HG02970 (cell line): ENCODE data around the gene CUX1.
"Not testable (repeated sequence)": the region's sequence is repeated elsewhere in the genome, so short reads cannot be mapped to it uniquely, and the experiment has no call there.

ENCODE experiments used
- ATAC-seq: cut with Tn5 transposase; IDR thresholded peaks from one replicate; pipeline ENCODE4 v1.9.1; 2021; ENCODE audit warnings: mild to moderate bottlenecking, moderate library complexity, moderate number of reproducible peaks; ENCODE audit not compliant: unreplicated experiment, low FRiP score

CUX1 gene

DNA sequence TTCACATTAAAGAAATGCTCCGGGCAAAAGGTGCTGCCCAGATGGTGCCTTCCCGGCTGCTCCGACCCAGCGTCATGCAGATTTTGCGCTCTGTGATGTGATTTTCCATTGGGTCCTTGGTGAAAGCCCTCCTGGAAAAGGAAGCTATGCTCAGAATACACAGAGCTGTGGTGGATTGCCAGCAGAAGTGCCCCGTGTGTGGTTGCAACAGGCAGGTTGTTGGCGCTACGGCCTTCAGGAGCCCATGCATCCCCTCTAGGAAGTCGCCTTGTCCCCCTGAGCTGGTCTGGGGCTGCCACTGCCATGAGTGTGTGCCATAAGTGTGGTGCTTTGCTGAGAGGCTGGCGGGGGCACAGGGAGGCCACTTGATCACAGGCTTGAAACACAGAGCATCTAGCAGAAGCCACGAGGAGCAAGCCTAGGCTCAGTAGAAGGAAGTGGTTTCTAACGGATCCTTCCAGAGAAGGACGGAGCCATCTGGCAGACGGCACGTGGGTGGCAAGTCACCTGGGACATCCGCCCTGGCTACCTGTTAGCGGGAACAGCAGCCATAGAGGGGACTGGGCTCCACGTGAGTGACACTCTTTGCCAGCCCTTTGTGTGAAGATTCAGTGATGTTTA is 210.9 kb downstream of the CUX1 start:
- no peak for ATAC-seq

DNA sequence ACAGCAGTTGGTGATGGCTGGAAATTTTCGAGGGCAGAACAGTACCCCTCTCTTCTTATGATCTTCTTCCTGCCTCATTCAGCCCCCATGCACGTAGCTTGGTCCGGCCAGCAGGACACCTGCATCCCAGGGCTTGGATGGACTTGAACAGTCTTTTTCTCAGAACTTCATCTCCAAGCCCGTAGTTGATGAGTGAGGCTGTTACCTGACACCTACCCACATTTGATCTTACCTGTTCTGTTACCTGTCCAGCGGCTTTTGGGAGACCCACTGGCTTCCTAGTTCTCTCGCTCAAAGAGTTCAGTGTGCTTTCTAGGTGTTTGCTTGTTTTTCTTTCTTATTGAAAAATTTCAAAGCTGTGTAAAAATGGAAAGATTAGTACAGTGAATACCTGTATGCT is 212.2 kb downstream of the CUX1 start:
- ATAC-seq = no peak

DNA sequence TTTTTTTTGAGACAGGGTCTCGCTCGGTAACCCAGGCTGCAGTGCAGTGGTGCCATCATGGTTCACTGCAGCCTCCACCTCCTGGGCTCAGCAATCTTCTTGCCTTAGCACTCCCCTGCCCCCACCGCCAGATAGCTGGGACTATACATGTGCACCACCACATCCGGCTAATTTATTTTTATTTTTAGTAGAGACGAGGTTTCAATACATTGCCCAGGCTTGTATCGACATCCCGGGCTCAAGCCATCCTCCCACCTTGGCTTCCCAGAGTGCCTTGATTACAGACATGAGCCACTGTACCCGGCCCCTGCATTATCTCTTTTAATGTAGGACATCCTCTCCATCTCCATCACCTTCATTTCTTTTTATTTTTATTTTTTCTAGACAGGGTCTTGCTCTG is 213.3 kb downstream of the CUX1 start:
- no peak for ATAC-seq

DNA sequence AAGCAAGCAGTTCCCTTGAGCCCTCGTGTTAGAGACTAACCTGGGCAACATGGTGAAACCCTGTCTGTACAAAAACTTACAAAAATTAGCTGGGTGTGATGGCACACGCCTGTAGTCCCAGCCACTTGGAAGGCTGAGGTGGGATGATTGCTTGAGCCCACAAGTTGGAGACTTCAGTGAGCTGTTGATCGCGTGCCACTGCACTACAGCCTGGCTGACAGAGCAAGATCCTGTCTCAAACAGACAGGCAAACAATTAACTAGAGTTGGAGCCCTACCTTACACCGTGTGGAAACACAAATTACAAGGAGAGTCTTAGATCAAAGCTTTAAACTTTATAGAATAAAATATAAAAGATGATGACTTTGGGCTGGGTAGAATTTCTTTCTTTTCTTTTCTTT is 219.5 kb downstream of the CUX1 start:
- ATAC-seq = no peak

DNA sequence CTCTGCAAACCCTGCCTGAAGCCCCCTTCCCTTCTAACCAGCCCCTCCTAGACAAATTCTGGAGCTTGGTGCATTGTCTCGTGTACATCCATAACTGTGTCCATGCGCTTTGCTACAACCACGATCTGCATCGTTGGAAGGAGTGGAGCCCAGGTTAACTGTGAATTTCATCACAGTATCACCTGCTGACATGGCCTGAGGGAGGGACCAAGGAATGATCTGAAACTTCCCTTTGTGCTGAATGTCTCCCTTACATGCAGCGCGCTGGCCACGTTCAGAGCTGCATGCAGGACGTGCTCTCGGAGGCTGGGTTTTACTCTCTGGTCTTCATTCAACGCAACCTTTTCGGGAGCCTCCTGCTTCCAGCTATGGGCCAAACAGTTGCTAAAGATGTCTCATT is 222.3 kb downstream of the CUX1 start:
- no peak for ATAC-seq

DNA sequence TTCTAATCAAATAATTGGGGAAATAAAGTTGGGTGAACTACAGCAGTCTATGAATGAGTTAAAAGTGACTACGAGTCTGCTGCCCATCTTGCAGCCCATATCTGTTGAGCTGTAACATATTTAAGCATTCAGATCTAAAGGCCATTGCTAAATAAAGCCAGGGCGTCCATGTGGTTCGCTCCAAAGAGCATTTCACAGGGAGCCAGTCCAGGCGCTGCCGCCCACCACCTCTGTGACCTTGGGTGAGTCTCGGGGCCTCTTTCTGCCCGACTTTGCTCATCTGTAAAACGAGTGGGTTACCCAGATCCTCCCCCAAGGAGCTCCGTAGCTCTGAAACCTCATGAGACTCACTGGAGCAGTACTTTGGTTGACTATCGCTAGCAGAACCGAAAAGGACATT is 223.1 kb downstream of the CUX1 start:
- no peak for ATAC-seq

DNA sequence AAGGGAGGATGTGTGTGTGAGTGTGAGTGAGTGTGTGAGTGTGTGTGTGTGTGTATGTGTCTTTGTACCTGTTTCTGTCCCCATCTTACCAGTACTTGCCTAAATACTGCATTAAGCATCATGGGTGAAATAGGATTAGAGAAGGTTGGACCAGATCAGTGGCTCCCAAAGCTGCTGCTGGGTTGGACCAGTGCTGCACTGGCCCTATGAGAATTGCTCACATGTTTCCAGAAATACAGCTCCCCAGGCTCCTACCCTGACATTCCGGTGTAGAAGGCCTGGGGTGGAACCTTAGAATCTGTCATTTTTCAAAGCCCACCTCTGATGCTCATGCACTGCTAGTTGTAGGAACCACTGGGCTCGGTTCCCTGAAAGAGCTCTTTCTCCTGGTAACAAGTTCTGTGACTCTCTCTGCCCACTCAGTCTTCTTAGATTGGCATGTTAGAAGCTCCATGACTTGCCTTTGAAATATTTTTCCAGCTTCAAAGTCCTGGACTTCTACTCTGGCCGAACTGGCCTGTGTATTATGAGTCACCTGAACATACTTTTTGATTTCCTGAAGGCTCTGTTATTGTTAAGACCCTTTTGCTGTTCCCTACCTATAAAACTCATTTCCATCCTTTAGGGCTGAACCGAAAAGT is 224.7 kb downstream of the CUX1 start:
- ATAC-seq = no peak

DNA sequence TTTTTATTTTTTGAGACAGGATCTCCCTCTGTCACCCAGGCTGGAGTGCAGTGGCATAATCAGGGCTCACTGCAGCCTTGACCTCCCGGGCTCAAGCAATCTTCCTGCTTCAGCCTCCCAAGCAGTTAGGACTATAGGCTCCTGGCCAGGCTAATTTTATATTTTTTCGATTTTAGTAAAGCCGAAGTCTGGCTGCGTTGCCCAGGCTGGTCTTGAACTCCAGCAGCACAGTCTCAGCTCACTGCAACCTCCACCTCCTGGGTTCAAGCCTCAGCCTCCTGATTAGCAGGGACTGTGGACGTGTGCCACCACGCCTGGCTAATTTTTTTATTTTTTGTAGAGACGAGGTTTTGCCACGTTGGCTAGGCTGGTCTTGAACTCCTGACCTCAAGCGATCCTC is 225.4 kb downstream of the CUX1 start:
- not testable (repeated sequence) for ATAC-seq

DNA sequence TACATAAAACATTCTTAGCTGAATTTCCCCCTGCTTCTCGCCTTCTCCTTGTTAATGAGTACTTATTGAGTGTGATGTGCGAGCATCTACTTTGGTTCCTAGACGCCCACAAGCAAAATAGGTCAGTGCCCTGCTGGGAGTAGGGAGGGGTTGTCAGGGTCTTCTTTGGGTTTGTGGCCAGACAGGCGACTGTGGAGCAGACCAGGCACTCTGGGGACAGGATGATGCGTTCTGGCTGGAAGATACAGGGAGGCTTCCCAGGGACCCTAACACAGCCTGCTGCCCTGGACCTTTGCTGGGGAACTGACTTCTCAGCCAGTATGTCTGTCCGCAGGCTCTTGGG is 227.2 kb downstream of the CUX1 start:
- ATAC-seq = no peak

DNA sequence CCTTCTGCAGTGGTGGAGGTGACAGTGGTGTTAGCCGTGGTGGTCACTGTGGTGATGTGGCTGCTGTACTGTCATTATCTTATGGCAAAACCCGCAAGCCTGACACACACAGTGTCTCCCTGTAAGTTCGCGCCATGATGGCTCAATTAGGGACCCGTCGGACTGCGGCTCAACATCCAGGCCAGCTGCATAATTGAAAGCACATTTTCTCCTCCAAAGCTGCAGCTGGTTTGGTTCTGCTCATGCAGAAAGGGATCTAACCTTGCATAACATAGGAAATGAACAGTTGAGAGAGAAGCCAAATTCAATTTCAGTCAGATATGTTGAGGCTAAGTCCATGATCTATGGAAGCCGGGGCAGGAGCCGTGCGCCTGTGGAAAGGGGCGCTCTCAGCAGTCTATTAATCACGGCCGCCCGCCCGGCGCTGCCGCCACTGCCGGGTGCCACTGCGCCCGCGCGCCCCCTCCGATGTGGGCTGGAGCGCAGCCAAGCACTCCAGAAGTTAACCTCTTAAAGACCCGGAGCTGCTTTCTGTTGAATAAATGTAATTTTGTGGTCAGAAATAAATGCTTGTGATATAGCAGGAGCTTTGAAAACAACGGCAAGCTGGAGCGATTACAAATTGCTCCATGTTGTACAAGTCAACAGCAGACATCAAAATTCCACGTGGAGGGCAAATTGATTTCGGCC is 227.7 kb downstream of the CUX1 start:
- no peak for ATAC-seq

DNA sequence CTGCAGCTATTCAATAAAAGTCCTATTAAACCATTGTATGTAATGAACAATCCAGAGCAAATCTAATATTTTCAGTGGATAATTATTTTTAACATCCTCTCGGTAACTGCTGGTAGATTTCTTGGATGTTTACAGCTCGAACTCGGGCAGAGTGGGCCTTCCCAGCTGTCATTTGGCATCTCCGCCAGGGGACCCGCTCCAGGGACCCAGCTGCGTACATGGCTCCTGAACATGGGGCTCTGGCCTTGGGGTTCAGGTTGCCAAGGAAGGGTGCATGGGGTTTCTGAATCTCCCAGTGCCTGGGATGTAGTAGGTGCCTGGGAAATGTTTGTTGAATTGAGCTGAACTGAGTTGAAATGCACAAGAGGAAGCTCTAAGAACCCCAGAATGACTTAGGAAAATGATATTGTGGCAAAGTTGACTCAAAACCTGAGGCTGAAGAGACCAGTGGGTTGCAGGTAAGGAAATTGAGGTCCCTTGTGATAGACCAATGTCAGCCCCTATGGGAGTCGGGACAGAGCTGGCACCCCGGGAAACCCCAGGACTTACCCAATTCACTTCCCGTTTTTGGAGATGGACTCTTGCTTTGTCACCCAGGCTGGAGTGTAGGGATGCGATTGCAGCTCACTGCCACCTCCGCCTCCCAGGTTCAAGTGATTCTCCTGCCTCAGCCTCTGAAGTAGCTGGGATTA is 228.4 kb downstream of the CUX1 start:
- no peak for ATAC-seq

DNA sequence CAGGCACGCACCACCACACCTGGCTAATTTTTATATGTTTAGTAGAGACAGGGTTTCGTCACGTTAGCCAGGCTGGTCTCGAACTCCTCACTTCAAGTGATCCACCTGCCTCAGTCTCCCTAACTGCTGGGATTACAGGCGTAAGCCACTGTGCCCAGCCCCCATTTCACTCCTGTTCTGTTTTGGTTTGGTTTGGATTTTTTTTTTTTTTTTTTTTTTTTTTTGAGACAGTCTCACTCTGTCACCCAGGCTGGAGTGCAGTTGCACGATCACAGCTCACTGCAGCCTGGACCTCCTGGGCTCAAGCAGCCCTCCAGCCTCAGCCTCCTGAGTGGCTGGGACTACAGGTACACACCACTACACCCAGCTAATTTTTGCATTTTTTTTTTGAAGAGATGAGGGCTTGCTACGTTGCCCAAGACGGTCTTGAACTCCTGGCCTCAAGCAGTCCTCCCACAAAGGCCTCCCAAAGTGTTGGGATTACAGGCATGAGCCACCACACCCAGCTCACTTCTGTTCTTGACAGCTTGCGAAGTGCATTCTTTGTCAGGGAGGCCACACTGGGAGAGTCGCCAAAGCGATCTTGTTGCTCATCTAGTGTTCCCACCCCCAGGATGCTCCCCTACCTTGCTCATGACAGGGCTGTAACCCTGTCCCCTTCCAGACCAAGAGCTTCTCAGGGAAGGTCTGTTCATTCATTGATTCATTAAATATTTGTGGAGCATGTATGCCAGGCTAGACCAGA is 229.1 kb downstream of the CUX1 start:
- no peak for ATAC-seq

DNA sequence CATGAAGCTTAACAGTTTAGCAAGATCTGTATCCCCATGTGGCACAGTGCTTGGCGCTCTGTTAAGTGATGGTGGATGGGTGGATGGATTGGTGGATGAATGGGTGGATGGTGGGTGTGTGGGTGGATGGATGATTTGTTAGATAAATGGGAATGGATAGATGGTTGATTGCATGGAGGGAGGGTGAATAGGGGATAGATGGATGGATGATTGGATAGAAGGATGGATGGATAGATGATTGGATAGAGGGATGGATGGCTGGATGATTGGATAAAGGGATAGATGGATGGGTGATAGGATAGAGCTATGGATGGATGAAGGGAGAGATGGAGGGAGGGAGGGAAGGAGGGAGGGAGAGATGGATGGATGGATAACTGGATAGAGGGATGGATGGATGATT is 229.7 kb downstream of the CUX1 start:
- ATAC-seq = no peak

DNA sequence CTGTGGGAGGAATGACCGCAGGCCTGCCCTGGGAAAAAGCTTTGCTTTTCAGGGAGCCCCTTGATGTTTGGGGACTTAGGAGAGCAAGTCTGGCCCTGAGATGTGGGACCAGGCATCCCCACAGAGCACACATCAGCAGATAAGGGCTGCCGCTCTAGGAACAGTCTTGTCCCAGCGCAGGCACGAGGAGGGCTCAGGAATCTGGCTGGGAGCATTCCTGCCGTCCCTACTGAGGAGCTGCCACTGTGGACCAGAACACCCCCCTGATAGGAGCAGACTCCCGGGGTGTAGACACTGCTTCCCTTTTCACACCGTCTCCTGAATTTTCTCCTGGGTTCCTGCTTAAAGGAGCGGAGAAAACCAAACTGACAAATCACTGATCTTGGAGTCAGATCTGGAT is 232.3 kb downstream of the CUX1 start:
- ATAC-seq = no peak

DNA sequence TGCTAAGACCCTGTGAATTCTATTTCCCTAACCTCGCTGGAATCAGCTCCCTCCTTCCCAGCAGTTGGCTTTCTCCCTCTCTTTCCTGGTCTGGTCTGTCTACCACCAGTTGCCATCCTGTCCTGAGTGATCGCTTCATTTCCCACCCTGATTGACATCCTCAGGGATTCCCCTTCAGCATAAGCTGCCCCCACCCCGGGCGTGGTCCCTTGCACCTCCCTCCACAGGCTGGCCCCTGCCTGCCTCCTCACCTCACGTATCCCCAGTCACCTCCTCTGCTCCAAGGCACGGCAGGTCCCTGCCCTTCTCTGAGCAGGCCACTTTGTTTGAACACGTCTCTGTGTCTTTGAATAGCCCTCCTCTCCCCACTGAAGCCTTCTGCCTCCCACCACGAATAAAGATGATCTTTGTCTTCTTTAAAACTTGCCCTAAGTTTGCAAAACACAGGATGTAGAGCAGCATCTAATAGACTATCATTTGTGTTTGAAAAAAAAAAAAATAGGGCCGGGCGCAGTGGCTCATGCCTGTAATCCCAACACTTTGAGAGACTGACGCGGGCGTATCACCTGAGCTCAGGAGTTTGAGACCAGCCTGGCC is 233.5 kb downstream of the CUX1 start:
- ATAC-seq = no peak

DNA sequence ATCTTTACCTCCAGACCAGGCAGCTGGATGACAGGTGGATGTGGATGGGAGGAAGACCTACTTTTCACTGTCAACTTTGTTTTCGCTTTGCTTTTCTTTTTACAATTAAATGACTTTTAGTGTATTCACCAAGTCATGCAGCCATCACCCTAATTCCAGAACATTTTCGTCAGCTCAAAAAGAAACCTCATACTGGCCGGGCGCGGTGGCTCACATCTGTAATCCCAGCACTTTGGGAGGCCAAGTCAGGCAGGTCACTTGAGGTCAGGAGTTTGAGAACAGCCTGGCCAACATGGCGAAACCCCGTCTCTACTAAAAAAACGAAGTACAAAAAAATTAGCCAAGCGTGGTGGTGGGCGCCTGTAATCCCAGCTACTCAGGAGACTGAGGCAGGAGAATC is 234.3 kb downstream of the CUX1 start:
- not testable (repeated sequence) for ATAC-seq

DNA sequence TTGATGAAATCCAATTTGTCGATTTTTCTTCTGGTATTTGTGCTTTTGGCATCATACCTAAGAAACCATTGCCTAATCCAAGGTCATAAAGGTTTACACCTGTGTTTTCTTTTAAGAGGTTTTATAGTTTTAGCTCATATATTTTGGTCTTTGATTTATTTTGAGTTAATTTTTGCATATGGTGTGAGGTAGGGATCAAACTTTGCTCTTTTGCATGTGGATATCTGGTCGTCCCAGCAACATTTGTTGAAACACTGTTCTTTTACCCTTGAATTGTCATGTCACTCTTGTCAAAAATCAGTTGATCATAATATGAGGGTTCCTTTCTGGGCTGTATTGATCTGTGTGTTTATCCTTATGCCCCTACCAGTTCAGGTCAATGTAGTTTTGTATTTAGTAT is 236.7 kb downstream of the CUX1 start:
- ATAC-seq = no peak

DNA sequence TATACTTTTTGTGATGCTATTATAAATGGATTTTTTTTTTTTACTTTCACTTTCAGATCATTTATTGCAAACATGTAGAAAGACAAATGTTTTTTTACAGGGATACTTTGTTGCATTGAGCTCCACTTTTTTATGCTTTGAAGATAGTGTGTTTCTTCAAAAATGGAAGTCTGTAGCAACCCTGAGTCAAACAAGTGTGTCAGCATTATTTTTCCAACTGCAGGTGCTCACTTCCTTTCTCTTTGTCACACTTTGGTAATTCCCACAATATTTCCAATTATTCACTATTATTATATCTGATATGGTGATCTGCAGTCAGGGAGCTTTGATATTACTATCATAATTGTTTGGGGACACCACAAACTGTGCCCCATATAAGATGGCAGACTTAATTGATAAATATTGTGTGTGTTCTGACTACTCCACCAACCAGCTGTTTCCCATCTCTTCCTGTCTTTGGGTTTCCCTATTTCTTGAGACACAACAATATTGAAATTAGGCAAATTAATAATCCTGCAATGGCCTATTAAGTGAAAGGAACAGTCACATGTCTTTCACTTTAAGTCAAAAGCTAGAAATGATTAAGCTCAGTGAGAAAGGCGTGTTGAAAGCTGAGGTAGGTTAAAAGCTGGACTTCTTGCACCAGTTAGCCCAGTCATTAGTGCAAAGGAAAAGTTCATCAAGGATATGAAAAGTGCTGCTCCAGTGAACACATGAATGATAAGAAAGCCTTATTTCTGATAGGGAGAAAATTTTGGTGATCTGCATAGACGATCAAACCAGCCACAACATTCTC is 238.0 kb downstream of the CUX1 start:
- no peak for ATAC-seq

DNA sequence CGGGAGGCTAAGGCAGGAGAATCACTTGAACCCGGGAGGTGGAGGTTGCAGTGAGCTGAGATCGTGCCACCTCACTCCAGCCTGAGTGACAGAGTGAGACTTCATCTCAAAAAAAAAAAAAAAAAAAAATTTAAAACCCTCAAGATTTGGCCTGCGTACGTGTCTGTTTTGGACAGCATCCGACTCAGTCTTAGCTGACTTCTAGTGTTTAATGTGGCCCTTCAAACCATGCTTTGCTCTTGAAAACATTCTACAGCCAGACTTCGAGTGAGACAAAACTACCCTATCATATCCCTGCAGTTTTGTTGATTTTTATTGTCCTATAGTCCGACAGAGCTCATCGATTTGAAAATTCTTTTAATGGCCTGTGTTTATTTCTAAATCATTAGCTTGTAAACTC is 242.1 kb downstream of the CUX1 start:
- no peak for ATAC-seq
